IMR-90 (cell line): ENCODE results near the gene NEK9. TPM values are rescaled to one million over a fixed set of nuclear protein-coding genes. Genes with fewer than 3 reads are reported as not detected.

Experiments used
- ATAC-seq: fragments of 200-7000 bp; cut with Tn5 transposase; 2 replicates; pipeline ENCODE4 v1.9.1; 2020; ENCODE audit warnings: low read depth, mild to moderate bottlenecking, moderate library complexity
- BruUV-seq: library from RNA; stranded (reverse); fragments of 400-500 nt; replicated peaks from 2 replicates; lab custom pipeline; 2021; lab: Mats Ljungman, UMichigan
- CTCF ChIA-PET: fragments of 300-600 bp; formaldehyde crosslinking; extraction: SDS; loops from one replicate; lab custom pipeline; 2021; ENCODE audit warnings: antibody characterized with exemption; lab: Yijun Ruan, JAX
- POLR2A ChIA-PET: fragments of 300-600 bp; sonication (Branson Sonifier 250); formaldehyde crosslinking; loops from one replicate; lab custom pipeline; 2022; ENCODE audit warnings: antibody characterized with exemption; ENCODE audit not compliant: unreplicated experiment; lab: Charles Lee
- DNase-seq: peaks from one replicate; pipeline ENCODE4 v3.0.0; 2013
- H2AFZ ChIP-seq: replicated peaks from 2 replicates; pipeline ENCODE3; 2013; ENCODE audit warnings: low read length, mild to moderate bottlenecking; ENCODE audit not compliant: poor library complexity
- H2AK5ac ChIP-seq: 2 replicates; pipeline ENCODE4 v1.6.1; 2013; ENCODE audit warnings: low read depth, low read length, inconsistent platforms
- H2AK9ac ChIP-seq: replicated peaks from 2 replicates; pipeline ENCODE3; 2013; ENCODE audit warnings: mild to moderate bottlenecking, low read depth, low read length, moderate library complexity; ENCODE audit not compliant: poor library complexity
- H2BK120ac ChIP-seq: 2 replicates; pipeline ENCODE4 v1.6.1; 2013; ENCODE audit warnings: low read depth, low read length, inconsistent platforms
- H2BK15ac ChIP-seq: 3 replicates; pipeline ENCODE4 v1.6.1; 2013; ENCODE audit warnings: low read depth, low read length, inconsistent platforms
- H2BK20ac ChIP-seq: 2 replicates; pipeline ENCODE4 v1.6.1; 2013; ENCODE audit warnings: low read depth, mild to moderate bottlenecking, inconsistent platforms, low read length, moderate library complexity
- H2BK5ac ChIP-seq: 2 replicates; pipeline ENCODE4 v1.6.1; 2013; ENCODE audit warnings: mild to moderate bottlenecking, low read depth, low read length, inconsistent platforms; ENCODE audit not compliant: poor library complexity, severe bottlenecking
- H3K14ac ChIP-seq: replicated peaks from 2 replicates; pipeline ENCODE4 v1.6.1; 2013; ENCODE audit warnings: low read depth, low read length, inconsistent platforms
- H3K18ac ChIP-seq: 2 replicates; pipeline ENCODE4 v1.6.1; 2013; ENCODE audit warnings: low read depth, low read length, control low read depth
- H3K23ac ChIP-seq: 2 replicates; pipeline ENCODE4 v1.6.1; 2013; ENCODE audit warnings: low read depth, low read length, inconsistent platforms
- H3K27ac ChIP-seq: 2 replicates; pipeline ENCODE4 v1.5.1; 2013; ENCODE audit warnings: mild to moderate bottlenecking, control low read depth, low read length; ENCODE audit not compliant: insufficient read depth
- H3K27me3 ChIP-seq: 2 replicates; pipeline ENCODE4 v1.6.1; 2013; ENCODE audit warnings: low read length; ENCODE audit not compliant: control insufficient read depth, insufficient read depth
- H3K36me3 ChIP-seq: 2 replicates; pipeline ENCODE4 v1.6.1; 2013; ENCODE audit warnings: low read length, mixed read lengths; ENCODE audit not compliant: control insufficient read depth, insufficient read depth
- H3K4ac ChIP-seq: 2 replicates; pipeline ENCODE4 v1.6.1; 2013; ENCODE audit warnings: low read depth, low read length, inconsistent platforms
- H3K4me1 ChIP-seq: 2 replicates; pipeline ENCODE4 v1.6.1; 2013; ENCODE audit warnings: low read length, mixed read lengths; ENCODE audit not compliant: control insufficient read depth, insufficient read depth
- H3K4me2 ChIP-seq: 2 replicates; pipeline ENCODE4 v1.6.1; 2013; ENCODE audit warnings: low read depth, mild to moderate bottlenecking, control low read depth, low read length, moderate library complexity
- H3K4me3 ChIP-seq: 2 replicates; pipeline ENCODE4 v1.5.1; 2013; ENCODE audit warnings: low read depth, mild to moderate bottlenecking, control low read depth, low read length, moderate library complexity; ENCODE audit not compliant: insufficient read depth
- H3K56ac ChIP-seq: 2 replicates; pipeline ENCODE4 v1.6.1; 2013; ENCODE audit warnings: low read length, inconsistent platforms; ENCODE audit not compliant: insufficient read depth; ENCODE audit errors: extremely low read depth
- H3K79me1 ChIP-seq, 2 experiments: 2 replicates each; pipeline ENCODE4 v1.6.1; 2013; ENCODE audit warnings: low read length in 2 of 2, inconsistent platforms in 1 of 2, low read depth in 1 of 2
- H3K9ac ChIP-seq: 2 replicates; pipeline ENCODE4 v1.6.1; 2013; ENCODE audit warnings: low read depth, low read length, control low read depth
- H3K9me1 ChIP-seq: 2 replicates; pipeline ENCODE4 v1.6.1; 2013; ENCODE audit warnings: low read length, inconsistent platforms; ENCODE audit not compliant: insufficient read depth
- H3K9me3 ChIP-seq: 2 replicates; pipeline ENCODE4 v1.6.1; 2013; ENCODE audit warnings: low read length; ENCODE audit not compliant: control insufficient read depth, insufficient read depth
- H4K20me1 ChIP-seq: 2 replicates; pipeline ENCODE4 v1.6.1; 2013; ENCODE audit warnings: low read length, inconsistent platforms; ENCODE audit not compliant: insufficient read depth
- H4K5ac ChIP-seq: 2 replicates; pipeline ENCODE4 v1.6.1; 2013; ENCODE audit warnings: mild to moderate bottlenecking, low read depth, low read length, control low read depth
- H4K8ac ChIP-seq, 2 experiments: 2 replicates each; pipeline ENCODE4 v1.6.1; 2013; ENCODE audit warnings: low read depth in 2 of 2, low read length in 2 of 2, control low read depth in 1 of 2, inconsistent platforms in 1 of 2
- H4K91ac ChIP-seq: 2 replicates; pipeline ENCODE4 v1.6.1; 2013; ENCODE audit warnings: low read depth, low read length, inconsistent platforms; ENCODE audit not compliant: insufficient read depth
- BHLHE40 ChIP-seq: fragments of 150-350 bp; IDR thresholded peaks from 2 replicates; pipeline ENCODE4 v1.6.1; 2016; ENCODE audit warnings: mild to moderate bottlenecking, low read depth, low read length
- CEBPB ChIP-seq: IDR thresholded peaks from 2 replicates; pipeline ENCODE4 v1.6.1; 2012; ENCODE audit warnings: low read depth, low read length, improper control_type of control experiment
- CHD1 ChIP-seq: IDR thresholded peaks from 2 replicates; pipeline ENCODE4 v1.6.1; 2012; ENCODE audit warnings: low read depth, low read length, improper control_type of control experiment
- CTCF ChIP-seq: conservative IDR thresholded peaks from 2 replicates; pipeline ENCODE4 v1.5.1; 2012; ENCODE audit warnings: mild to moderate bottlenecking, low read depth, low read length, improper control_type of control experiment
- FOS ChIP-seq: fragments of 150-350 bp; IDR thresholded peaks from 2 replicates; pipeline ENCODE4 v1.6.1; 2016; ENCODE audit warnings: low read depth, low read length
- MAFK ChIP-seq: IDR thresholded peaks from 2 replicates; pipeline ENCODE4 v1.6.1; 2012; ENCODE audit warnings: low read depth, low read length, improper control_type of control experiment
- MAZ ChIP-seq: IDR thresholded peaks from 2 replicates; pipeline ENCODE4 v1.6.1; 2012; ENCODE audit warnings: low read depth, mild to moderate bottlenecking, low read length, improper control_type of control experiment, moderate library complexity, borderline replicate concordance
- MXI1 ChIP-seq: IDR thresholded peaks from 2 replicates; pipeline ENCODE4 v1.6.1; 2012; ENCODE audit warnings: low read depth, mild to moderate bottlenecking, low read length, moderate library complexity, borderline replicate concordance
- NFE2L2 ChIP-seq: fragments of 150-350 bp; IDR thresholded peaks from 2 replicates; pipeline ENCODE4 v1.6.1; 2016; ENCODE audit warnings: low read depth, mild to moderate bottlenecking, low read length
- POLR2A ChIP-seq: IDR thresholded peaks from 2 replicates; pipeline ENCODE4 v1.6.1; 2012; ENCODE audit warnings: mild to moderate bottlenecking, low read depth, low read length
- RAD21 ChIP-seq: IDR thresholded peaks from 2 replicates; pipeline ENCODE4 v1.6.1; 2012; ENCODE audit warnings: low read length, improper control_type of control experiment
- RCOR1 ChIP-seq: IDR thresholded peaks from 2 replicates; pipeline ENCODE4 v1.6.1; 2012; ENCODE audit warnings: mild to moderate bottlenecking, low read length, improper control_type of control experiment; ENCODE audit not compliant: insufficient replicate concordance
- RFX5 ChIP-seq: IDR thresholded peaks from 2 replicates; pipeline ENCODE4 v1.8.0; 2012; ENCODE audit warnings: low read depth, mild to moderate bottlenecking, low read length, moderate library complexity
- SMC3 ChIP-seq: fragments of 150-350 bp; IDR thresholded peaks from 2 replicates; pipeline ENCODE4 v1.6.1; 2016; ENCODE audit warnings: low read depth, mild to moderate bottlenecking, antibody characterized with exemption, low read length, moderate library complexity
- USF2 ChIP-seq: fragments of 150-350 bp; IDR thresholded peaks from 2 replicates; pipeline ENCODE4 v1.6.1; 2017; ENCODE audit warnings: mild to moderate bottlenecking, antibody characterized with exemption, low read length, low read depth
- WGBS, 2 experiments: methylation state at CpG; one replicate each; pipeline versions ENCODE4 v1.1.5 to v1.1.7; 2013; ENCODE audit warnings: missing lambda C conversion rate in 2 of 2; ENCODE audit not compliant: insufficient read length in 1 of 2; ENCODE audit errors: extremely low coverage in 2 of 2; 5-methylcytosine and 5-hydroxymethylcytosine counted together
- dilution Hi-C: fragments of 300-500 bp; cut with HindIII; formaldehyde crosslinking; loops from one replicate; pipeline ENCODE4 v1.14.3; 2018; ENCODE audit warnings: low sequenced_read_pairs; ENCODE audit not compliant: unreplicated experiment
- in situ Hi-C: fragments of 300-500 bp; cut with MboI; formaldehyde crosslinking; loops from 3 replicates; pipeline ENCODE4 v1.14.3; 2019; ENCODE audit warnings: low sequenced_read_pairs, inconsistent platforms, mixed read lengths
- intact Hi-C: fragments of 100-400 bp; cut with micrococcal nuclease; formaldehyde crosslinking; loops from 2 replicates; pipeline ENCODE4 v1.10.0; 2022
- polyA plus RNA-seq, 3 experiments: library from polyadenylated mRNA; depleted of rRNA; stranded (reverse); fragments of >200 nt; gene quantifications; 2 replicates each; pipeline ENCODE4 v1.2.3, GENCODE V29; 2012; ENCODE audit warnings: low replicate concordance in 1 of 3
- total RNA-seq: library from RNA; depleted of rRNA; stranded (reverse); fragments of >200 nt; gene quantifications from 2 replicates; pipeline ENCODE4 v1.2.3, GENCODE V29; 2012
- TF ChIP-seq, protein P1 (sequence below): fragments of 150-350 bp; IDR thresholded peaks from 2 replicates; pipeline ENCODE4 v1.6.1; 2016; ENCODE audit warnings: low read depth, mild to moderate bottlenecking, low read length, moderate library complexity, borderline replicate concordance

The NEK9 gene
- total and polyA plus RNA-seq, 2 of the 4 experiments (the other 2 are of a cell fraction), result 22.9 to 23.2 TPM

DNA sequence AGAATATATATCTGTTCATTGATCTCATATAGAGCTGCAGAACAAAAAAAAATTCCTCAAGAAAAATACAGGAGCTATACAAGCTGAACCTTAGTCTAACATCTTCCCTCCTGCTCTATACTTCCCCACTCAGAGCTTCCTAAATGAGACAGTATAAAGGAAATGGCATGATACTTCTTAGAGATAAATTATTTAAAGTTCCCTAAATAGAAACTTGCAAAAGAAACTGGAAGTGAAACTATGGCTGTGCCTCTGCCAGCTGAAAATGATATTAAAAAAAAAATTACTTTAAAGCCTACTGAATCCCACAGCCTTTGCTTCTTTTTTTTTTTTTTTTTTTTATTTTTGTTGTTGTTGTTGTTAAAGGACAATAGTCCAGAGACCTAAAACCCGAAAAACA is 11.6 kb upstream of the NEK9 start:
- no peak overlapping the region for H2BK5ac ChIP-seq
- H3K79me1 ChIP-seq, result peaks cover 9 to 32% of the 10 kb centered on the region in 2 experiments; a peak in 3 of 4 replicates
- in situ Hi-C loops, result loop anchor here (10.0 kb wide), 1 partner anchor 346 kb away; no protein-coding TSS in a partner anchor
- H3K9me1 ChIP-seq, result no peaks in the 10 kb centered on the region
- no peak overlapping the region for H4K8ac ChIP-seq
- peaks cover 14% of the 10 kb centered on the region for H3K36me3 ChIP-seq
- H4K5ac ChIP-seq, result no peak overlapping the region
- ATAC-seq, result no peak
- no peak overlapping the region for H3K4me3 ChIP-seq
- H3K56ac ChIP-seq, result no peak overlapping the region
- no peak overlapping the region for H2AK5ac ChIP-seq
- no peak overlapping the region for H3K23ac ChIP-seq
- no peak overlapping the region for H2AK9ac ChIP-seq
- no peak overlapping the region for H4K91ac ChIP-seq
- no peak overlapping the region for H2BK20ac ChIP-seq
- CTCF ChIA-PET, result interaction anchor here (0.7 kb wide), 1 partner anchor 60 kb away, joined by 3 read pairs; no protein-coding TSS in a partner anchor
- no peak overlapping the region for H3K14ac ChIP-seq
- BruUV-seq, result no TSS peak
- dilution Hi-C loops, result loop anchor here (25.0 kb wide), 1 partner anchor 174 kb away; no protein-coding TSS in a partner anchor
- H2BK15ac ChIP-seq, result no peak overlapping the region
- H3K4me2 ChIP-seq, result no peak overlapping the region
- H4K20me1 ChIP-seq, result peaks cover 14% of the 10 kb centered on the region; the same call in 1 of the 2 replicates
- no peak overlapping the region for H2AFZ ChIP-seq
- no CpG with 5 or more reads among the region's 1 CpG for WGBS, 2 experiments
- POLR2A ChIA-PET, result no interaction called here
- no peak overlapping the region for H3K18ac ChIP-seq
- DNase-seq, result no peak
- intact Hi-C loops, result no loop called here
- H3K9ac ChIP-seq, result no peak overlapping the region
- TF ChIP-seq BHLHE40 (no peak), CTCF (no peak), NFE2L2 (no peak), FOS (no peak), MAZ (no peak), MAFK (no peak), RAD21 (no peak), SMC3 (no peak), RCOR1 (no peak), USF2 (no peak), CEBPB (no peak), POLR2A (no peak), RFX5 (no peak), MXI1 (no peak), CHD1 (no peak)
- TF ChIP-seq, protein P1, sequence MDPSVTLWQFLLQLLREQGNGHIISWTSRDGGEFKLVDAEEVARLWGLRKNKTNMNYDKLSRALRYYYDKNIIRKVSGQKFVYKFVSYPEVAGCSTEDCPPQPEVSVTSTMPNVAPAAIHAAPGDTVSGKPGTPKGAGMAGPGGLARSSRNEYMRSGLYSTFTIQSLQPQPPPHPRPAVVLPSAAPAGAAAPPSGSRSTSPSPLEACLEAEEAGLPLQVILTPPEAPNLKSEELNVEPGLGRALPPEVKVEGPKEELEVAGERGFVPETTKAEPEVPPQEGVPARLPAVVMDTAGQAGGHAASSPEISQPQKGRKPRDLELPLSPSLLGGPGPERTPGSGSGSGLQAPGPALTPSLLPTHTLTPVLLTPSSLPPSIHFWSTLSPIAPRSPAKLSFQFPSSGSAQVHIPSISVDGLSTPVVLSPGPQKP, result no peak
- no peak overlapping the region for H3K27ac ChIP-seq
- no peaks in the 10 kb centered on the region; the same call in 1 of the 2 replicates for H3K9me3 ChIP-seq
- H3K27me3 ChIP-seq, result no peaks in the 10 kb centered on the region
- no peak overlapping the region for H2BK120ac ChIP-seq
- H3K4me1 ChIP-seq, result peaks cover 2% of the 10 kb centered on the region; the same call in 1 of the 2 replicates
- no peak overlapping the region for H3K4ac ChIP-seq
